SK-N-SH treated with all-trans-retinoic acid at 6 μM for 48 hours (cell line): ENCODE measurements around the gene SMIM32.

Source experiments
- ATAC-seq: fragments of 200-7000 bp; cut with Tn5 transposase; 3 replicates; pipeline ENCODE4 v1.9.1; 2020; ENCODE audit warnings: mild to moderate bottlenecking, moderate library complexity
- CREB5 ChIP-seq: fragments of 250-450 bp; sonication (Bioruptor Pico); IDR thresholded peaks from 2 replicates; pipeline ENCODE4 v1.5.1; 2020; ENCODE audit warnings: low read depth, mild to moderate bottlenecking, moderate library complexity
- CSDC2 ChIP-seq: fragments of 250-450 bp; sonication (Bioruptor Pico); IDR thresholded peaks from 2 replicates; pipeline ENCODE4 v1.5.0; 2020; ENCODE audit warnings: mild to moderate bottlenecking, moderate library complexity
- CSRNP3 ChIP-seq: fragments of 250-450 bp; sonication (Bioruptor Pico); IDR thresholded peaks from 2 replicates; pipeline ENCODE4 v1.5.1; 2021; ENCODE audit warnings: mild to moderate bottlenecking, moderate library complexity
- ESRRG ChIP-seq: fragments of 250-450 bp; sonication (Bioruptor Pico); IDR thresholded peaks from 2 replicates; pipeline ENCODE4 v1.6.1; 2021; ENCODE audit warnings: mild to moderate bottlenecking
- GLIS3 ChIP-seq: fragments of 250-450 bp; sonication (Bioruptor Pico); IDR thresholded peaks from 2 replicates; pipeline ENCODE4 v1.5.0; 2020; ENCODE audit warnings: mild to moderate bottlenecking, moderate library complexity
- ISL1 ChIP-seq: fragments of 250-450 bp; sonication (Bioruptor Pico); IDR thresholded peaks from 2 replicates; pipeline ENCODE4 v2.1.2; 2022; ENCODE audit warnings: mild to moderate bottlenecking, moderate library complexity
- PATZ1 ChIP-seq: fragments of 250-450 bp; sonication (Bioruptor Pico); IDR thresholded peaks from 2 replicates; pipeline ENCODE4 v1.8.0; 2020; ENCODE audit warnings: mild to moderate bottlenecking, moderate library complexity, borderline replicate concordance
- POU6F1 ChIP-seq: fragments of 250-450 bp; sonication (Bioruptor Pico); IDR thresholded peaks from 2 replicates; pipeline ENCODE4 v1.8.0; 2021; ENCODE audit warnings: low read depth, mild to moderate bottlenecking, moderate library complexity, borderline replicate concordance
- SNAI2 ChIP-seq: fragments of 250-450 bp; sonication (Bioruptor Pico); IDR thresholded peaks from 2 replicates; pipeline ENCODE4 v1.5.0; 2020; ENCODE audit warnings: mild to moderate bottlenecking, moderate library complexity
- TCF4 ChIP-seq: fragments of 250-450 bp; sonication (Bioruptor Pico); IDR thresholded peaks from 2 replicates; pipeline ENCODE4 v1.8.0; 2021; ENCODE audit warnings: mild to moderate bottlenecking, moderate library complexity, borderline replicate concordance
- TOX ChIP-seq: fragments of 250-450 bp; sonication (Bioruptor Pico); IDR thresholded peaks from 2 replicates; pipeline ENCODE4 v1.8.0; 2021; ENCODE audit warnings: mild to moderate bottlenecking, moderate library complexity, borderline replicate concordance
- TSHZ2 ChIP-seq: fragments of 250-450 bp; sonication (Bioruptor Pico); IDR thresholded peaks from 2 replicates; pipeline ENCODE4 v1.5.0; 2020; ENCODE audit warnings: mild to moderate bottlenecking, moderate library complexity
- ZC3H10 ChIP-seq: fragments of 250-450 bp; sonication (Bioruptor Pico); IDR thresholded peaks from 2 replicates; pipeline ENCODE4 v1.5.1; 2021; ENCODE audit warnings: mild to moderate bottlenecking, moderate library complexity
- ZFP3 ChIP-seq: fragments of 250-450 bp; sonication (Bioruptor Pico); IDR thresholded peaks from 2 replicates; pipeline ENCODE4 v1.5.0; 2020; ENCODE audit warnings: mild to moderate bottlenecking, moderate library complexity
- ZFP30 ChIP-seq: fragments of 450-650 bp; formaldehyde crosslinking; IDR thresholded peaks from 2 replicates; pipeline ENCODE4 v1.5.0; 2022; ENCODE audit warnings: mild to moderate bottlenecking, moderate library complexity
- ZNF565 ChIP-seq: fragments of 450-650 bp; formaldehyde crosslinking; conservative IDR thresholded peaks from 2 replicates; pipeline ENCODE4 v1.5.0; 2020; ENCODE audit warnings: low read depth, mild to moderate bottlenecking, moderate library complexity
- ZNF70 ChIP-seq: fragments of 450-650 bp; formaldehyde crosslinking; IDR thresholded peaks from 2 replicates; pipeline ENCODE4 v1.5.0; 2020; ENCODE audit warnings: mild to moderate bottlenecking, moderate library complexity
- ZNF8 ChIP-seq: fragments of 450-650 bp; formaldehyde crosslinking; IDR thresholded peaks from 2 replicates; pipeline ENCODE4 v1.5.0; 2020; ENCODE audit warnings: mild to moderate bottlenecking, moderate library complexity

Gene SMIM32

GRCh38 chr5:136198453-136198852 lies 5.5 kb upstream of the SMIM32 start:
- no peak for ATAC-seq
- TF ChIP-seq GLIS3 (CRISPR knock-in tag): no peak
- TF ChIP-seq ZC3H10 (CRISPR knock-in tag): no peak
- TF ChIP-seq PATZ1 (CRISPR knock-in tag): no peak
- no peak for TF ChIP-seq ZFP3 (CRISPR knock-in tag)
- TF ChIP-seq CREB5 (CRISPR knock-in tag): no peak
- TF ChIP-seq ZFP30: no peak
- no peak for TF ChIP-seq CSRNP3 (CRISPR knock-in tag)
- TF ChIP-seq ZNF70: no peak

- ATAC-seq: no peak
- TF ChIP-seq ISL1 (CRISPR knock-in tag) (no peak), CSRNP3 (CRISPR knock-in tag) (no peak), ZFP30 (no peak), SNAI2 (no peak), GLIS3 (CRISPR knock-in tag) (no peak), ZFP3 (CRISPR knock-in tag) (no peak), TCF4 (no peak), TSHZ2 (CRISPR knock-in tag) (no peak), ZC3H10 (CRISPR knock-in tag) (no peak), CSDC2 (CRISPR knock-in tag) (no peak)
Measured at GRCh38 chr5:136197462-136198142, 4.6 kb upstream of the SMIM32 start.

- TF ChIP-seq SNAI2 (no peak), ZC3H10 (CRISPR knock-in tag) (no peak), GLIS3 (CRISPR knock-in tag) (no peak), TCF4 (no peak), ISL1 (CRISPR knock-in tag) (no peak), TOX (CRISPR knock-in tag) (no peak), ZNF8 (CRISPR knock-in tag) (no peak), ESRRG (CRISPR knock-in tag) (no peak), CSRNP3 (CRISPR knock-in tag) (no peak), PATZ1 (CRISPR knock-in tag) (no peak), POU6F1 (CRISPR knock-in tag) (no peak), ZNF565 (CRISPR knock-in tag) (no peak)
- no peak for ATAC-seq
Measured at GRCh38 chr5:136195971-136196820, 3.2 kb upstream of the SMIM32 start.
